Heart right ventricle (tissue), 16 donors: ENCODE results near the gene DCDC2B. TPM values are rescaled to one million over a fixed set of nuclear protein-coding genes. Genes with fewer than 3 reads are reported as not detected.

ENCODE experiments used
- ATAC-seq, 8 donors: fragments of 200-7000 bp; cut with Tn5 transposase; one replicate each; pipeline ENCODE4 v1.9.1; 2020; ENCODE audit warnings: mild to moderate bottlenecking in 8 of 8, moderate library complexity in 8 of 8, moderate number of reproducible peaks in 1 of 8
- DNase-seq, 2 donors: peaks; one replicate each; pipeline ENCODE4 v3.0.0-alpha.2; 2020
- H3K27ac ChIP-seq, 10 donors: fragments of 200-600 bp; sonication (generic) in 2 of 10; one replicate each; pipeline versions ENCODE4 v1.5.0 to v1.8.0; 2020 to 2022; ENCODE audit warnings: mild to moderate bottlenecking in 3 of 10
- H3K27me3 ChIP-seq, 7 donors: fragments of 200-600 bp; one replicate each; pipeline ENCODE4 v1.8.0; 2021 to 2022; ENCODE audit warnings: mild to moderate bottlenecking in 2 of 7
- H3K36me3 ChIP-seq, 9 donors: fragments of 200-600 bp; sonication (generic) in 1 of 9; one replicate each; pipeline versions ENCODE4 v1.5.0 to v1.8.0; 2020 to 2022; ENCODE audit warnings: mild to moderate bottlenecking in 2 of 9
- H3K4me1 ChIP-seq, 9 donors: fragments of 200-600 bp; sonication (generic) in 1 of 9; one replicate each; pipeline versions ENCODE4 v1.5.0 to v1.8.0; 2020 to 2022; ENCODE audit warnings: mild to moderate bottlenecking in 4 of 9
- H3K4me3 ChIP-seq, 10 donors: fragments of 200-600 bp; sonication (generic) in 2 of 10; one replicate each; pipeline versions ENCODE4 v1.5.0 to v1.8.0; 2020 to 2022; ENCODE audit warnings: mild to moderate bottlenecking in 7 of 10, moderate library complexity in 2 of 10
- H3K9me3 ChIP-seq, 11 donors: fragments of 200-600 bp in 10 of 11; sonication (generic) in 2 of 11; one replicate each; pipeline versions ENCODE4 v1.5.0 to v1.8.0; 2013 to 2022; ENCODE audit warnings: mild to moderate bottlenecking in 2 of 11, control low read depth in 1 of 11, moderate library complexity in 1 of 11
- WGBS, 2 donors: extraction: QIAGEN DNeasy Blood & Tissue Kit; methylation state at CpG; one replicate each; pipeline ENCODE4 v1.1.7; 2013; ENCODE audit warnings: inconsistent platforms in 1 of 2; 5-methylcytosine and 5-hydroxymethylcytosine counted together
- intact Hi-C, 10 donors: fragments of 100-400 bp; cut with DNase I; formaldehyde crosslinking; loops; one replicate each; pipeline versions ENCODE4 v1.11.1 to v1.14.2; 2022
- polyA plus RNA-seq, 2 donors: library from polyadenylated mRNA; stranded (reverse); fragments of 200-250 nt; gene quantifications; one replicate each; pipeline ENCODE4 v1.2.3, GENCODE V29; 2013
- total RNA-seq, 10 donors: library from RNA; stranded (reverse); fragmentation: NEBNext Ultra II Directional in 3 of 10; extraction: Animal tissue kit (Norgen Biotek cat#: 25700) in 3 of 10; gene quantifications; one replicate each; pipeline versions ENCODE4 v1.2.1 to v1.2.4, GENCODE V29; 2021 to 2023
- TF ChIP-seq, protein P1 (sequence below), 9 donors: fragments of 200-600 bp; sonication (generic) in 2 of 9; IDR thresholded peaks; one replicate each; pipeline versions ENCODE4 v1.5.0 to v1.8.0; 2021 to 2022; ENCODE audit warnings: antibody characterized with exemption in 9 of 9, mild to moderate bottlenecking in 5 of 9, moderate library complexity in 1 of 9
- donor health status: Arrhythmogenic right ventricular cardiomyopathy.
- donor health status: ischemic (EF 13 %, LVEDD 7.1; RV severe dilation, severe dysfunction).
- donor health status: healthy with polysubstance abuse.
- donor health status: DM: no; HTN: yes; CAD: no.
- donor health status: DM: no; HTN: no; CAD: no.
- donor health status: ischemic (EF 25% LVEDD 6.9; RV normal size, moderate dysfunction).
- donor health status: ischemic (EF 25% LVEDD 5.7; RV mildly dilated, moderate dysfunction).
- donor health status: healthy.
- donor health status: DM: yes; HTN: yes; CAD: no.
- donor health status: Ischemic cardiomyopathy.
- donor health status: ischemic (EF 35%, LVEDD 5.7; RV mildly dilated, moderate dysfunction).
- donor health status: nonischemic (EF 11% LVEDD 7.7; RV severe dilation, severe dysfunction).
- donor health status: DM: yes; HTN: yes; CAD: no.
- donor health status: PGD.
- donor health status: ischemic (EF 29% LVEDD 5.4; RV normal size, mild dysfunction).
- donor health status: nonischemic (EF 23%, LVEDD 6.1; RV moderate dilation, normal function).

The DCDC2B gene
- total and polyA plus RNA-seq, 12 donors: not detected

DNA sequence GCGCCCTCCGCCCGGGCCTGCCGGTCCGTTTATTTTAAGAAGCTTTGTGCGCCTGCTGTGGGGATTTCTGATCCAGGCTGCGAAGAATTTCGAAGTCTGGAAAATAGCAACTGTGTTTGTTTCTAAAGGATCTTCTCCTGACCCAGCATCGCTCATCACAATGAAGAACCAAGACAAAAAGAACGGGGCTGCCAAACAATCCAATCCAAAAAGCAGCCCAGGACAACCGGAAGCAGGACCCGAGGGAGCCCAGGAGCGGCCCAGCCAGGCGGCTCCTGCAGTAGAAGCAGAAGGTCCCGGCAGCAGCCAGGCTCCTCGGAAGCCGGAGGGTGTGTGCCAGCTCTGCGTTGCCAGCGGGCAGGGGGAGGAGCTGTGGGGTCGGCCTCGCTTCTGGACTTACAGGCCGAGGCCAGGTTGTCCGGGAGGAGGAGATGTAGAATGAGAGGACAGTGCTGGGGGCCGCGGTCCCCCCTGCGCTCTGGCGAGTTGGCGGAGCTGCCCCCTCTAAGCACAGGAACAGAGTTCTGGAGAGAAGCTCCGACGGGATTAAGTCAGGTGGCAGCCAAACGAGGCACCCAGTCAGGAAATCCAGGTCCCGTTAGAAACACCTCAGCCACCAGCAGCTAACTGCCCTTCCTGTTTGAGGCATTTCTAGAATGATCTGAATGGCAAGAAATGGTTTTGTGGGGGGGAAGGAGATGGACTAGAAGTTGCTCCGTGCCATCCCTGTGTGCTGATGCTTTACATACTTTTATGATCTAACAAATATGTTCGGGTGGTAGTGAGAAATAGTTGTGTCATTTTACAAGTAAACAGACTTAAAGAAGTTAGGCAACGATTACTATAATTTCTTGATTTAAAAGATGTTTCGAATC lies 28.5 kb upstream of the DCDC2B start:
- Histone ChIP-seq H3K36me3 (peaks cover 0 to 51% (median 16%) of the 10 kb centered on the region in 9 donors), H3K27me3 (no peaks in the 10 kb centered on the region), H3K27ac (peak overlapping the region; percentile 59 to 98 (median 96)), H3K4me1 (peaks cover 3 to 61% (median 39%) of the 10 kb centered on the region in 9 donors), H3K4me3 (peak overlapping the region; percentile 42 to 80 (median 75)), H3K9me3 (no peaks in the 10 kb centered on the region)
- TF ChIP-seq, protein P1, sequence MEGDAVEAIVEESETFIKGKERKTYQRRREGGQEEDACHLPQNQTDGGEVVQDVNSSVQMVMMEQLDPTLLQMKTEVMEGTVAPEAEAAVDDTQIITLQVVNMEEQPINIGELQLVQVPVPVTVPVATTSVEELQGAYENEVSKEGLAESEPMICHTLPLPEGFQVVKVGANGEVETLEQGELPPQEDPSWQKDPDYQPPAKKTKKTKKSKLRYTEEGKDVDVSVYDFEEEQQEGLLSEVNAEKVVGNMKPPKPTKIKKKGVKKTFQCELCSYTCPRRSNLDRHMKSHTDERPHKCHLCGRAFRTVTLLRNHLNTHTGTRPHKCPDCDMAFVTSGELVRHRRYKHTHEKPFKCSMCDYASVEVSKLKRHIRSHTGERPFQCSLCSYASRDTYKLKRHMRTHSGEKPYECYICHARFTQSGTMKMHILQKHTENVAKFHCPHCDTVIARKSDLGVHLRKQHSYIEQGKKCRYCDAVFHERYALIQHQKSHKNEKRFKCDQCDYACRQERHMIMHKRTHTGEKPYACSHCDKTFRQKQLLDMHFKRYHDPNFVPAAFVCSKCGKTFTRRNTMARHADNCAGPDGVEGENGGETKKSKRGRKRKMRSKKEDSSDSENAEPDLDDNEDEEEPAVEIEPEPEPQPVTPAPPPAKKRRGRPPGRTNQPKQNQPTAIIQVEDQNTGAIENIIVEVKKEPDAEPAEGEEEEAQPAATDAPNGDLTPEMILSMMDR (IDR thresholded peaks at IDR 0.05): no peak
- ATAC-seq (peak; percentile 28 to 58 (median 44)), DNase-seq (peak; percentile 44 to 63)
- 6 to 7% methylated on average over 36 of the region's 36 CpGs for WGBS, 2 donors
- intact Hi-C loops: loop anchor here in 1 of 10 donors (2.0 kb wide), 1 partner anchor 34 kb away; no protein-coding TSS in a partner anchor

DNA sequence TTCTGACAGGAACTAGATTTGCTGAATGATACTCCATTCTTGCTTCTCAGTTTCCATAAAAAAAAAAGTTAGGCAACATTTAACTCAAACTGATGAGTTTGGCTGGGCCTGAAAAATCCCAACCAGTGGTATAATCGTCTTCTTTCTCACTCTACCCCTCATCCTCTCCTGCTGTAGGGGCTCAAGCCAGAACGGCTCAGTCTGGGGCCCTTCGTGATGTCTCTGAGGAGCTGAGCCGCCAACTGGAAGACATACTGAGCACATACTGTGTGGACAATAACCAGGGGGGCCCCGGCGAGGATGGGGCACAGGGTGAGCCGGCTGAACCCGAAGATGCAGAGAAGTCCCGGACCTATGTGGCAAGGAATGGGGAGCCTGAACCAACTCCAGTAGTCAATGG lies 27.8 kb upstream of the DCDC2B start:
- DNase-seq: no peak
- TF ChIP-seq, protein P1 (IDR thresholded peaks at IDR 0.05): no peak
- Histone ChIP-seq H3K27me3 (no peaks in the 10 kb centered on the region), H3K4me1 (peaks cover 3 to 66% (median 43%) of the 10 kb centered on the region in 9 donors), H3K4me3 (peak overlapping the region in 8 of 10 donors; percentile 63 to 80 (median 75)), H3K9me3 (no peaks in the 10 kb centered on the region), H3K27ac (peak overlapping the region in 7 of 10 donors; percentile 90 to 98 (median 96)), H3K36me3 (peaks cover 0 to 57% (median 17%) of the 10 kb centered on the region in 9 donors)
- WGBS, 2 donors: 75 to 76% methylated on average over 9 of the region's 9 CpGs
- intact Hi-C loops: loop anchor here in 1 of 10 donors (2.0 kb wide), 1 partner anchor 34 kb away; no protein-coding TSS in a partner anchor
- no peak for ATAC-seq

DNA sequence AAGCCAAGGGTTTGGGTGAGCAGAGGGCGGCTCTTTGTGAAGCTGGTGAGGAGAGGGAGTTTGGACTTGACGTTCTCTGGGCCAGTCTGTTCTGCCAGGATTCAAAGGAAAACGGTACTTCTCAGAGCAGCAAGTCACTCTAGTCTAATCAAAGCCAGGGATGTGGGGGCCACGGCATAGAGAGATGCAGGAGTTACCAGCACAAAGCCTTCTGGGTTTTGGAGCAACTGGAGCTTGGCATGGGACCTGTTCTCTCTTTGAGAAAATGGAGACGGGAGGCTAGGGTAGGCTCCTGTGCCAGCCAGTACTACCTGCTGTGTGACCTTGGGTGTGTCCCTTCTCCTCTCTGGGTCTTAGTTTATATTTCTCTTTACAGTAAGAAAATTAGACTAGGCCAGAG lies 27.3 kb upstream of the DCDC2B start:
- Histone ChIP-seq H3K27ac (peak overlapping the region in 3 of 10 donors; percentile 95 to 97 (median 96)), H3K27me3 (no peaks in the 10 kb centered on the region), H3K4me3 (peak overlapping the region in 7 of 10 donors; percentile 63 to 80 (median 73)), H3K9me3 (no peaks in the 10 kb centered on the region), H3K4me1 (peaks cover 3 to 71% (median 45%) of the 10 kb centered on the region in 9 donors), H3K36me3 (peaks cover 0 to 59% (median 22%) of the 10 kb centered on the region in 9 donors)
- intact Hi-C loops: loop anchor here in 1 of 10 donors (2.0 kb wide), 1 partner anchor 35 kb away; no protein-coding TSS in a partner anchor
- ATAC-seq (no peak), DNase-seq (no peak)
- TF ChIP-seq, protein P1 (IDR thresholded peaks at IDR 0.05): no peak
- 84 to 85% methylated on average over 5 of the region's 5 CpGs for WGBS, 2 donors

DNA sequence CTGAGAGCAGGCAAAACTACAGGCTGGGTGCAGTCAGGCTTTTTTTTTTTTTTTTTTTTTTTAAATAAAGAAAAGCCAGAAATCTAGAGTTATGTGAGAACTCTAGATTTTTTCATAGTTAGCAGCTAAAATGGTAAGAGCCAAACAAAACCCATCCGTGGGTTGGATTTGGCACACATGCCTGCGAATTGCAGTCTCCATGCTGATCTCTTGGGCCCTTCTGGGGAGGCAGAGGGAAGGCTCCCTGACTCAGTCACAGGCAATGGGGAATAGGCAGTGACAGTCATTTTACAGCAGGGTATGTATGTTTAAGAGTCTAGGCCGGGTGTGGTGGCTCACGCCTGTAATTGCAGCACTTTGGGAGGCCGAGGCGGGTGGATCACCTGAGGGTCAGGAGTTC lies 26.8 kb upstream of the DCDC2B start:
- TF ChIP-seq, protein P1 (IDR thresholded peaks at IDR 0.05): no peak
- intact Hi-C loops: no loop called here
- Histone ChIP-seq H3K27me3 (no peaks in the 10 kb centered on the region), H3K9me3 (no peaks in the 10 kb centered on the region), H3K4me3 (peak overlapping the region in 3 of 10 donors; percentile 68 to 77 (median 73)), H3K27ac (peak overlapping the region in 2 of 10 donors; percentile 95 to 97), H3K36me3 (peaks cover 0 to 62% (median 27%) of the 10 kb centered on the region in 9 donors), H3K4me1 (peaks cover 3 to 73% (median 45%) of the 10 kb centered on the region in 9 donors)
- WGBS, 2 donors: 88 to 89% methylated on average over 6 of the region's 6 CpGs
- ATAC-seq (no peak), DNase-seq (no peak)
